ENCODE results near the gene ENGASE.
A peak's percentile ranks its signal among the peaks of the same experiment; 100 is the strongest.

ENGASE gene

DNA sequence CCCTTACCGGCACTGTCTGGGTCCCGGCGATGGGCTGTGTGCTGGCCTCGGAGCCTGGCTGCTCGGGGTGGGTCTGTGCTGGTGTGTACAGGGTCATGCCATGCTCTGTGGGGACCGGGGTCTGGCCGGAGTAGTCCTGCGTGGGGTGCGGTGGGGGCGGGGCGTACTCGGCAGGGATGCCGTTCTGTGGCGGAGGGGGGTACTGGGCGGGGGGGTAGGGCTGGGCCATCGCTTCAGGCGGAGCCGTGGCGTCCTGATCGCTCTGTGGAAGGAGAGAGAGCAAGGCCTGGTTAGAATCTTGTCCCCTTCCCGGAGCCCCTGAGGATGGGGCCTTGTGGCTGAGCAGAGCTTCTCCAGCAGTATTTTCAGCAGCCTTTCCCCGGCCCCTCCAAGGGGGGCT, 40.9 kb downstream of the ENGASE start:
- peak overlapping the region; percentile 13 for H2BK15ac ChIP-seq (ENCODE audit: low read length)
- H3K18ac ChIP-seq (ENCODE audit: low read length), result peak overlapping the region; percentile 85
- peak overlapping the region; percentile 99 for H2AK5ac ChIP-seq (ENCODE audit: low read depth, low read length)
- H2BK120ac ChIP-seq (ENCODE audit: low read depth, low read length), result peak overlapping the region; percentile 81
- H3K27ac ChIP-seq (replicated peaks; ENCODE audit: low read length), result no peak overlapping the region
- no peak overlapping the region for H4K8ac ChIP-seq (ENCODE audit: low read depth, low read length)
- no peak overlapping the region for H3K9ac ChIP-seq (ENCODE audit: low read depth, low read length, poor library complexity)
- no peaks in the 10 kb centered on the region for H3K9me3 ChIP-seq (replicated peaks in 1 of 2; ENCODE audit: control insufficient read depth in 2 of 2, insufficient read depth in 1 of 2, low read depth in 1 of 2, low read length in 2 of 2)
- no peaks in the 10 kb centered on the region for H3K79me1 ChIP-seq (ENCODE audit: low read depth, low read length)
- peak overlapping the region; percentile 78 for H2BK12ac ChIP-seq (ENCODE audit: low read length)
- peaks cover 3 to 23% of the 10 kb centered on the region in 2 donors for H3K4me1 ChIP-seq (ENCODE audit: control insufficient read depth in 2 of 2, insufficient read depth in 1 of 2, low read depth in 1 of 2, low read length in 2 of 2)
- peak overlapping the region; percentile 10 for H2BK5ac ChIP-seq (ENCODE audit: low read length)
- H3K4ac ChIP-seq (ENCODE audit: low read length), result no peak overlapping the region
- no peaks in the 10 kb centered on the region for H3K36me3 ChIP-seq (replicated peaks in 1 of 2; ENCODE audit: control insufficient read depth in 2 of 2, insufficient read depth in 2 of 2, low read length in 2 of 2)
- DNase-seq (ENCODE audit: low spot score), result no peak
- H3K4me2 ChIP-seq (ENCODE audit: insufficient read depth, low read length, poor library complexity, severe bottlenecking), result no peak overlapping the region
- peak overlapping the region; percentile 69 for H3K23ac ChIP-seq (ENCODE audit: low read depth, low read length, poor library complexity)
- WGBS, 2 donors (ENCODE audit: extremely low coverage in 2 of 2, insufficient read length in 2 of 2, insufficient replicate concordance in 1 of 2), result no CpG with 5 or more reads among the region's 22 CpGs
- no peak overlapping the region for H3K4me3 ChIP-seq (ENCODE audit: low read length in 2 of 2)
- H2AFZ ChIP-seq (ENCODE audit: low read length), result no peak overlapping the region
- H3K14ac ChIP-seq (ENCODE audit: low read length), result no peak overlapping the region
- H4K91ac ChIP-seq (ENCODE audit: low read depth, low read length, poor library complexity), result no peak overlapping the region
- peaks cover 0 to 74% (median 0%) of the 10 kb centered on the region in 3 experiments for H3K27me3 ChIP-seq (ENCODE audit: control insufficient read depth in 3 of 3, insufficient read depth in 3 of 3, low read depth in 1 of 3, low read length in 3 of 3)

GRCh38 chr17:79116575-79117368, 42.1 kb downstream of the ENGASE start:
- no peak for DNase-seq (ENCODE audit: low spot score)
- Histone ChIP-seq H2BK120ac (ENCODE audit: low read depth, low read length) (peak overlapping the region; percentile 36), H3K36me3 (replicated peaks in 1 of 2; ENCODE audit: control insufficient read depth in 2 of 2, insufficient read depth in 2 of 2, low read length in 2 of 2) (no peaks in the 10 kb centered on the region), H3K4me1 (ENCODE audit: control insufficient read depth in 2 of 2, insufficient read depth in 1 of 2, low read depth in 1 of 2, low read length in 2 of 2) (peaks cover 3 to 23% of the 10 kb centered on the region in 2 donors), H2BK15ac (ENCODE audit: low read length) (peak overlapping the region; percentile 69), H2AFZ (ENCODE audit: low read length) (no peak overlapping the region), H3K27ac (replicated peaks; ENCODE audit: low read length) (no peak overlapping the region), H3K27me3 (ENCODE audit: control insufficient read depth in 3 of 3, insufficient read depth in 3 of 3, low read depth in 1 of 3, low read length in 3 of 3) (peaks cover 0 to 68% (median 0%) of the 10 kb centered on the region in 3 experiments), H3K14ac (ENCODE audit: low read length) (no peak overlapping the region), H3K4ac (ENCODE audit: low read length) (peak overlapping the region; percentile 71), H4K8ac (ENCODE audit: low read depth, low read length) (no peak overlapping the region), H3K9ac (ENCODE audit: low read depth, low read length, poor library complexity) (peak overlapping the region; percentile 27), H3K4me3 (ENCODE audit: low read length in 2 of 2) (no peak overlapping the region), H3K23ac (ENCODE audit: low read depth, low read length, poor library complexity) (peak overlapping the region; percentile 82), H3K18ac (ENCODE audit: low read length) (peak overlapping the region; percentile 93), H3K79me1 (ENCODE audit: low read depth, low read length) (no peaks in the 10 kb centered on the region), H2BK5ac (ENCODE audit: low read length) (peak overlapping the region; percentile 29), H2BK12ac (ENCODE audit: low read length) (peak overlapping the region; percentile 95), H3K9me3 (replicated peaks in 1 of 2; ENCODE audit: control insufficient read depth in 2 of 2, insufficient read depth in 1 of 2, low read depth in 1 of 2, low read length in 2 of 2) (no peaks in the 10 kb centered on the region), H2AK5ac (ENCODE audit: low read depth, low read length) (peak overlapping the region; percentile 85), H3K4me2 (ENCODE audit: insufficient read depth, low read length, poor library complexity, severe bottlenecking) (no peak overlapping the region), H4K91ac (ENCODE audit: low read depth, low read length, poor library complexity) (no peak overlapping the region)
- WGBS, 2 donors (ENCODE audit: extremely low coverage in 2 of 2, insufficient read length in 2 of 2, insufficient replicate concordance in 1 of 2), result no CpG with 5 or more reads among the region's 19 CpGs

DNA sequence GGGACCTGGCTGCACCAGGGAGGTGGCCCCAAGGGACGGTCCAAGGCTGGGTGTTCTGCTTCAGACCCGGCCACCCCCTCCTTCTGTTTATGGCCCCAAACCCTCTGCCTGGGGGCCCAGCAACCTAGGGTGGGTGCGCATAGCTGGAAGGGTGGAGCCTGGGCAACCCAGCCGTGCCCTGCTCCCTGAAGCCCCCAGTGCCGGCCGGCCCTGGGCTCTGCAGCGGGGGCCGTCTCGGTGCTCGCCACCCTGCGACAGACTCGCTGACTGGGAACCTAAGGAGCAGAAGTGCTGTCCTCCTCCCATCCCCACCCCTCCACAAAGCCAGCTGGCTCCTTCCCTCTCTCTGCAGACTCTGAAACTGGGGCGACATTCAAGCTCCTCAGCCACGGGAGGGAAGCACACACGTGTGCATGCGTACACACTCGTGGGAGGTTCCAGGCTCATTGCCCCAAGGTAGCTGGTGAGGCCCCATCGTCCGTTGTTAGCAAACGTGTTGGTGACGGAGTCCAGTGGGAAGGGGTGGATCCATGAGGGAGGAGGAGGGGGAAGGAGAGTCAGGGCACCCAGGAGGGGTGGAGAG, 43.4 kb downstream of the ENGASE start:
- Histone ChIP-seq H2AK5ac (ENCODE audit: low read depth, low read length) (no peak overlapping the region), H3K23ac (ENCODE audit: low read depth, low read length, poor library complexity) (peak overlapping the region; percentile 0), H3K4ac (ENCODE audit: low read length) (no peak overlapping the region), H4K91ac (ENCODE audit: low read depth, low read length, poor library complexity) (no peak overlapping the region), H3K4me1 (ENCODE audit: control insufficient read depth in 2 of 2, insufficient read depth in 1 of 2, low read depth in 1 of 2, low read length in 2 of 2) (peaks cover 3 to 21% of the 10 kb centered on the region in 2 donors), H3K9me3 (replicated peaks in 1 of 2; ENCODE audit: control insufficient read depth in 2 of 2, insufficient read depth in 1 of 2, low read depth in 1 of 2, low read length in 2 of 2) (no peaks in the 10 kb centered on the region), H2BK120ac (ENCODE audit: low read depth, low read length) (no peak overlapping the region), H3K36me3 (replicated peaks in 1 of 2; ENCODE audit: control insufficient read depth in 2 of 2, insufficient read depth in 2 of 2, low read length in 2 of 2) (no peaks in the 10 kb centered on the region), H3K27me3 (ENCODE audit: control insufficient read depth in 3 of 3, insufficient read depth in 3 of 3, low read depth in 1 of 3, low read length in 3 of 3) (peaks cover 0 to 59% (median 0%) of the 10 kb centered on the region in 3 experiments), H3K4me2 (ENCODE audit: insufficient read depth, low read length, poor library complexity, severe bottlenecking) (no peak overlapping the region), H2BK12ac (ENCODE audit: low read length) (no peak overlapping the region), H2AFZ (ENCODE audit: low read length) (no peak overlapping the region), H4K8ac (ENCODE audit: low read depth, low read length) (no peak overlapping the region), H3K27ac (replicated peaks; ENCODE audit: low read length) (no peak overlapping the region), H3K4me3 (ENCODE audit: low read length in 2 of 2) (no peak overlapping the region), H3K9ac (ENCODE audit: low read depth, low read length, poor library complexity) (no peak overlapping the region), H3K18ac (ENCODE audit: low read length) (peak overlapping the region; percentile 58), H2BK15ac (ENCODE audit: low read length) (no peak overlapping the region), H3K79me1 (ENCODE audit: low read depth, low read length) (no peaks in the 10 kb centered on the region), H2BK5ac (ENCODE audit: low read length) (peak overlapping the region; percentile 29), H3K14ac (ENCODE audit: low read length) (no peak overlapping the region)
- no CpG with 5 or more reads among the region's 21 CpGs for WGBS, 2 donors (ENCODE audit: extremely low coverage in 2 of 2, insufficient read length in 2 of 2, insufficient replicate concordance in 1 of 2)
- DNase-seq (ENCODE audit: low spot score), result no peak

DNA sequence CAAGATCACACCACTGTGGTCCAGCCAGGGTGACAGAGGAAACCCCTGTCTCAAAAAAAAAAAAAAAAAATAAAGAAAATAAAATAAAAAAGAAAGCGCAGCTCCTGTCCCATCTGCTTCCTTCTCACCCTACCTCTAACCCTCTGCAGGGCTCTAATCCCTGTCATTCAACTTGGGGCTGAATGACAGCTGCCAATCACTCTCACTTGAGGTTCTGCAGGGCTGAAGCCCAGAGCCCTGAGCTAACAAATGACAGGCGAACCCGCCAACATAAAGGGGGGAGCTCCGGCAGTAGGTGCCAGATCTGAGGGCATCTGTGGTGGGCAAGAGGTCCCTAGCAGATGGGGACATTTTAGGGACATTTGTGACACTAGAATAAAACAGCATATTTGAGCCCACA, 44.3 kb downstream of the ENGASE start:
- H2AK5ac ChIP-seq (ENCODE audit: low read depth, low read length), result no peak overlapping the region
- H2BK5ac ChIP-seq (ENCODE audit: low read length), result peak overlapping the region; percentile 40
- no peaks in the 10 kb centered on the region for H3K36me3 ChIP-seq (replicated peaks in 1 of 2; ENCODE audit: control insufficient read depth in 2 of 2, insufficient read depth in 2 of 2, low read length in 2 of 2)
- DNase-seq (ENCODE audit: low spot score), result no peak
- no peak overlapping the region for H2BK120ac ChIP-seq (ENCODE audit: low read depth, low read length)
- H3K4me2 ChIP-seq (ENCODE audit: insufficient read depth, low read length, poor library complexity, severe bottlenecking), result no peak overlapping the region
- no peak overlapping the region for H3K4me3 ChIP-seq (ENCODE audit: low read length in 2 of 2)
- no peak overlapping the region for H4K8ac ChIP-seq (ENCODE audit: low read depth, low read length)
- no peak overlapping the region for H3K4ac ChIP-seq (ENCODE audit: low read length)
- no peaks in the 10 kb centered on the region for H3K79me1 ChIP-seq (ENCODE audit: low read depth, low read length)
- peaks cover 0 to 53% (median 0%) of the 10 kb centered on the region in 3 experiments for H3K27me3 ChIP-seq (ENCODE audit: control insufficient read depth in 3 of 3, insufficient read depth in 3 of 3, low read depth in 1 of 3, low read length in 3 of 3)
- no peak overlapping the region for H3K23ac ChIP-seq (ENCODE audit: low read depth, low read length, poor library complexity)
- H2AFZ ChIP-seq (ENCODE audit: low read length), result no peak overlapping the region
- no peak overlapping the region for H3K18ac ChIP-seq (ENCODE audit: low read length)
- H3K14ac ChIP-seq (ENCODE audit: low read length), result no peak overlapping the region
- no peak overlapping the region for H3K27ac ChIP-seq (replicated peaks; ENCODE audit: low read length)
- H2BK15ac ChIP-seq (ENCODE audit: low read length), result no peak overlapping the region
- no peak overlapping the region for H4K91ac ChIP-seq (ENCODE audit: low read depth, low read length, poor library complexity)
- H3K4me1 ChIP-seq (ENCODE audit: control insufficient read depth in 2 of 2, insufficient read depth in 1 of 2, low read depth in 1 of 2, low read length in 2 of 2), result peaks cover 3 to 24% of the 10 kb centered on the region in 2 donors
- no peaks in the 10 kb centered on the region for H3K9me3 ChIP-seq (replicated peaks in 1 of 2; ENCODE audit: control insufficient read depth in 2 of 2, insufficient read depth in 1 of 2, low read depth in 1 of 2, low read length in 2 of 2)
- WGBS, 2 donors (ENCODE audit: extremely low coverage in 2 of 2, insufficient read length in 2 of 2, insufficient replicate concordance in 1 of 2), result no CpG with 5 or more reads among the region's 4 CpGs
- no peak overlapping the region for H3K9ac ChIP-seq (ENCODE audit: low read depth, low read length, poor library complexity)
- H2BK12ac ChIP-seq (ENCODE audit: low read length), result no peak overlapping the region

All from neuronal stem cell (in vitro differentiated cells).